ENCODE data around the gene GPR15LG.
"Not testable (repeated sequence)": the region's sequence is repeated elsewhere in the genome, so short reads cannot be mapped to it uniquely, and the experiment has no call there.

GPR15LG gene

GRCh38 chr10:84166620-84167288 is 6.8 kb upstream of the GPR15LG start:
- DNase-seq (ENCODE audit: low read depth), result no peak
- TF ChIP-seq MAX (IDR thresholded peaks at IDR 0.05; ENCODE audit: low read depth, low read length) (no peak), MYC (IDR thresholded peaks at IDR 0.05; ENCODE audit: low read depth, low read length) (no peak), CTCF (IDR thresholded peaks at IDR 0.05; ENCODE audit: low read depth, low read length) (no peak)
- H3K4me3 ChIP-seq (ENCODE audit: low read depth, low read length), result no peak overlapping the region

- DNase-seq (ENCODE audit: low read depth); H3K4me3 ChIP-seq (ENCODE audit: low read depth, low read length): not testable (repeated sequence)
Measured at GRCh38 chr10:84167289-84167653, 6.3 kb upstream of the GPR15LG start.

GRCh38 chr10:84168382-84168781 is 5.2 kb upstream of the GPR15LG start:
- not testable (repeated sequence) for H3K4me3 ChIP-seq (ENCODE audit: low read depth, low read length)

GRCh38 chr10:84171237-84171636 is 2.4 kb upstream of the GPR15LG start:
- DNase-seq (ENCODE audit: low read depth); H3K4me3 ChIP-seq (ENCODE audit: low read depth, low read length): not testable (repeated sequence)

More at GRCh38 chr10:84168382-84168781, 5.2 kb upstream of the GPR15LG start:
- not testable (repeated sequence) for DNase-seq (ENCODE audit: low read depth)

GRCh38 chr10:84171700-84172466 is 1.7 kb upstream of the GPR15LG start:
- DNase-seq (ENCODE audit: low read depth); H3K4me3 ChIP-seq (ENCODE audit: low read depth, low read length): not testable (repeated sequence)

GRCh38 chr10:84172467-84173356 is 889 bp upstream of the GPR15LG start:
- TF ChIP-seq MYC (IDR thresholded peaks at IDR 0.05; ENCODE audit: low read depth, low read length), result no peak
- no peak for TF ChIP-seq POLR2A (IDR thresholded peaks at IDR 0.05; ENCODE audit: extremely low read depth, insufficient read length)
- TF ChIP-seq CTCF (IDR thresholded peaks at IDR 0.05; ENCODE audit: low read depth, low read length), result no peak
- no peak for TF ChIP-seq MAX (IDR thresholded peaks at IDR 0.05; ENCODE audit: low read depth, low read length)

GRCh38 chr10:84175436-84175835 is 1.8 kb downstream of the GPR15LG start:
- no peak overlapping the region for H3K4me3 ChIP-seq (ENCODE audit: low read depth, low read length)
- no peak for DNase-seq (ENCODE audit: low read depth)
- TF ChIP-seq POLR2A (IDR thresholded peaks at IDR 0.05; ENCODE audit: extremely low read depth, insufficient read length), result no peak
- no peak for TF ChIP-seq MYC (IDR thresholded peaks at IDR 0.05; ENCODE audit: low read depth, low read length)
- no peak for TF ChIP-seq MAX (IDR thresholded peaks at IDR 0.05; ENCODE audit: low read depth, low read length)
- no peak for TF ChIP-seq CTCF (IDR thresholded peaks at IDR 0.05; ENCODE audit: low read depth, low read length)

More at GRCh38 chr10:84172467-84173356, 889 bp upstream of the GPR15LG start:
- no peak for DNase-seq (ENCODE audit: low read depth)
- H3K4me3 ChIP-seq (ENCODE audit: low read depth, low read length), result no peak overlapping the region

GRCh38 chr10:84176351-84176750 is 2.8 kb downstream of the GPR15LG start:
- DNase-seq (ENCODE audit: low read depth), result no peak
- no peak for TF ChIP-seq POLR2A (IDR thresholded peaks at IDR 0.05; ENCODE audit: extremely low read depth, insufficient read length)
- H3K4me3 ChIP-seq (ENCODE audit: low read depth, low read length), result no peak overlapping the region
